A673 (cell line): Measurements from ENCODE around the gene MED23. TPM values are rescaled to one million over a fixed set of nuclear protein-coding genes. Genes with fewer than 3 reads are reported as not detected.

Experiments
- BruUV-seq: library from RNA; stranded (reverse); fragments of 400-500 nt; replicated peaks from 2 replicates; lab custom pipeline; 2021; lab: Mats Ljungman, UMichigan
- CTCF ChIA-PET: fragments of 300-600 bp; sonication (Branson Sonifier 250); formaldehyde crosslinking; loops from one replicate; lab custom pipeline; 2022; ENCODE audit warnings: antibody characterized with exemption; lab: Charles Lee
- POLR2A ChIA-PET: fragments of 300-600 bp; sonication (Branson Sonifier 250); formaldehyde crosslinking; loops from one replicate; lab custom pipeline; 2022; ENCODE audit warnings: antibody characterized with exemption; ENCODE audit not compliant: low non-redundant PET; lab: Charles Lee
- DNase-seq: peaks from one replicate; pipeline ENCODE4 v3.0.0-alpha.2; 2015; ENCODE audit warnings: low spot score
- H3K27ac ChIP-seq: fragments of 200-600 bp; sonication (generic); 2 replicates; pipeline ENCODE4 v1.5.1; 2016; ENCODE audit warnings: mixed run types, low read depth, mild to moderate bottlenecking, mixed read lengths, antibody characterized with exemption, low read length; ENCODE audit not compliant: poor library complexity, severe bottlenecking
- H3K27me3 ChIP-seq: fragments of 200-600 bp; sonication (generic); replicated peaks from 2 replicates; pipeline ENCODE4 v1.6.1; 2017; ENCODE audit warnings: mixed run types, low read depth, mild to moderate bottlenecking, mixed read lengths, antibody characterized with exemption, low read length; ENCODE audit not compliant: insufficient read depth, poor library complexity
- H3K36me3 ChIP-seq: fragments of 200-600 bp; sonication (generic); 2 replicates; pipeline ENCODE4 v1.6.1; 2016; ENCODE audit warnings: mixed run types, mild to moderate bottlenecking, mixed read lengths, antibody characterized with exemption, low read length; ENCODE audit not compliant: insufficient read depth, poor library complexity, severe bottlenecking
- H3K4me1 ChIP-seq: fragments of 200-600 bp; sonication (generic); 2 replicates; pipeline ENCODE4 v1.6.1; 2017; ENCODE audit warnings: mixed run types, mild to moderate bottlenecking, mixed read lengths, antibody characterized with exemption, low read length; ENCODE audit not compliant: insufficient read depth, poor library complexity, severe bottlenecking
- H3K4me3 ChIP-seq: fragments of 200-600 bp; sonication (generic); 2 replicates; pipeline ENCODE4 v1.5.1; 2016; ENCODE audit warnings: low read depth, mixed run types, mild to moderate bottlenecking, mixed read lengths, low read length; ENCODE audit not compliant: poor library complexity, severe bottlenecking
- H3K9me3 ChIP-seq: fragments of 200-600 bp; sonication (generic); 2 replicates; pipeline ENCODE4 v1.6.1; 2016; ENCODE audit warnings: mixed run types, low read depth, mild to moderate bottlenecking, mixed read lengths, antibody characterized with exemption, low read length; ENCODE audit not compliant: poor library complexity, severe bottlenecking
- CTCF ChIP-seq: fragments of 300-800, 200-600 bp; sonication (generic); conservative IDR thresholded peaks from 2 replicates; pipeline ENCODE4 v1.5.1; 2017; ENCODE audit warnings: low read depth, mild to moderate bottlenecking, antibody characterized with exemption, low read length, moderate library complexity, mixed read lengths
- EZH2 ChIP-seq: fragments of 200-600 bp; sonication (generic); IDR thresholded peaks from 2 replicates; pipeline ENCODE4 v1.6.1; 2017; ENCODE audit warnings: borderline replicate concordance, low read depth, mild to moderate bottlenecking, mixed read lengths, antibody characterized with exemption, low read length; ENCODE audit not compliant: poor library complexity, severe bottlenecking
- intact Hi-C: fragments of 100-400 bp; cut with micrococcal nuclease; formaldehyde crosslinking; loops from one replicate; pipeline ENCODE4 v1.10.0; 2022; ENCODE audit not compliant: unreplicated experiment
- total RNA-seq: library from RNA; stranded (reverse); gene quantifications from 2 replicates; pipeline ENCODE4 v1.2.3, GENCODE V29; 2021

Gene MED23
- total RNA-seq, 1 experiment from 2014 or later: 32.3 TPM

GRCh38 chr6:131636880-131637792 lies 9.1 kb upstream of the MED23 start, which contains the start of gene ENPP3:
Gene ENPP3, plus strand, starts transcription at chr6:131637302. Its CDS starts 83 bp downstream, at chr6:131637385.
- H3K27ac ChIP-seq: no peak within 1 kb of the TSS
- ChIA-PET POLR2A (no interaction called here), CTCF (interaction anchor here (0.8 kb wide), 1 partner anchor 9 kb away, joined by 3 read pairs; no protein-coding TSS in a partner anchor)
- intact Hi-C loops: no loop called here
- no peaks in the 10 kb centered on the region for H3K9me3 ChIP-seq
- no peak for DNase-seq
- no peaks in the 10 kb centered on the region for H3K27me3 ChIP-seq
- no TSS peak for BruUV-seq
- no peaks in the 10 kb centered on the region for H3K4me1 ChIP-seq
- TF ChIP-seq CTCF (no peak), EZH2 (no peak)
- no peaks in the 10 kb centered on the region for H3K36me3 ChIP-seq
- H3K4me3 ChIP-seq: no peak within 1 kb of the TSS

- DNase-seq: no peak
- Histone ChIP-seq H3K27ac (no peak overlapping the region), H3K9me3 (no peaks in the 10 kb centered on the region), H3K27me3 (no peaks in the 10 kb centered on the region), H3K4me3 (no peak overlapping the region), H3K4me1 (no peaks in the 10 kb centered on the region), H3K36me3 (no peaks in the 10 kb centered on the region)
- intact Hi-C loops: no loop called here
- ChIA-PET POLR2A (no interaction called here), CTCF (no interaction called here)
- no peak for TF ChIP-seq EZH2
- no peak for TF ChIP-seq CTCF
- BruUV-seq: no TSS peak
Observed at GRCh38 chr6:131635384-131636340, 7.6 kb upstream of the MED23 start.

GRCh38 chr6:131631625-131632289 lies 3.7 kb upstream of the MED23 start:
- H3K4me1 ChIP-seq: peaks cover 16% of the 10 kb centered on the region
- H3K4me3 ChIP-seq: no peak overlapping the region
- H3K36me3 ChIP-seq: no peaks in the 10 kb centered on the region
- no peaks in the 10 kb centered on the region for H3K9me3 ChIP-seq
- TF ChIP-seq EZH2 (no peak), CTCF (no peak)
- ChIA-PET CTCF (no interaction called here), POLR2A (interaction anchor here (0.6 kb wide), 1 partner anchor 104 kb away, joined by 5 read pairs; no protein-coding TSS in a partner anchor)
- H3K27me3 ChIP-seq: no peaks in the 10 kb centered on the region
- intact Hi-C loops: no loop called here
- no TSS peak for BruUV-seq
- no peak overlapping the region for H3K27ac ChIP-seq
- no peak for DNase-seq
